Ishikawa (cell line): Measurements from ENCODE around the gene SHB.

ENCODE experiments used
- RAD21 ChIP-seq: IDR thresholded peaks from 2 replicates; pipeline ENCODE4 v1.6.1; 2012; ENCODE audit warnings: low read depth
- YY1 ChIP-seq: IDR thresholded peaks from 2 replicates; pipeline ENCODE4 v1.6.1; 2012; ENCODE audit warnings: low read depth

- no peak for TF ChIP-seq RAD21
- no peak for TF ChIP-seq YY1
Observed at GRCh38 chr9:37984672-37985611, 84.1 kb downstream of the SHB start.
